GM19468 (cell line): Measurements from ENCODE around the gene TMIE.

Source experiments
- ATAC-seq: cut with Tn5 transposase; IDR thresholded peaks from one replicate; pipeline ENCODE4 v1.9.1; 2021; ENCODE audit warnings: mild to moderate bottlenecking, moderate library complexity, moderate number of reproducible peaks; ENCODE audit not compliant: unreplicated experiment; ENCODE audit errors: extremely low read depth

TMIE gene

GRCh38 chr3:46701181-46701939 is at the start of gene TMIE:
Gene TMIE (plus strand): TSS chr3:46701392. CDS start chr3:46701488, 96 bp downstream.
- no peak for ATAC-seq

GRCh38 chr3:46655271-46655670 is 45.9 kb upstream of the TMIE start:
- ATAC-seq = no peak

GRCh38 chr3:46656778-46657556 is 44.2 kb upstream of the TMIE start:
- ATAC-seq = no peak

- ATAC-seq = no peak
Measured at GRCh38 chr3:46659285-46659684, 41.9 kb upstream of the TMIE start.

- ATAC-seq = no peak
Measured at GRCh38 chr3:46660003-46660402, 41.2 kb upstream of the TMIE start.

- ATAC-seq = no peak
Measured at GRCh38 chr3:46660543-46661523, 40.4 kb upstream of the TMIE start.

GRCh38 chr3:46661776-46662766 is 39.1 kb upstream of the TMIE start:
- no peak for ATAC-seq

GRCh38 chr3:46662771-46663551 is 38.2 kb upstream of the TMIE start:
- no peak for ATAC-seq

GRCh38 chr3:46663591-46664135 is 37.5 kb upstream of the TMIE start:
- no peak for ATAC-seq

GRCh38 chr3:46664188-46664970 is 36.8 kb upstream of the TMIE start:
- no peak for ATAC-seq

GRCh38 chr3:46664971-46665762 is 36.0 kb upstream of the TMIE start:
- ATAC-seq = no peak

GRCh38 chr3:46665763-46666452 is 35.3 kb upstream of the TMIE start:
- no peak for ATAC-seq

- ATAC-seq = no peak
Measured at GRCh38 chr3:46666453-46666845, 34.7 kb upstream of the TMIE start.

- no peak for ATAC-seq
Measured at GRCh38 chr3:46667061-46667621, 34.1 kb upstream of the TMIE start.

- no peak for ATAC-seq
Measured at GRCh38 chr3:46667657-46668056, 33.5 kb upstream of the TMIE start.

GRCh38 chr3:46668116-46668515 is 33.1 kb upstream of the TMIE start:
- no peak for ATAC-seq
